ENCODE data around the gene SUSD3.

DNA sequence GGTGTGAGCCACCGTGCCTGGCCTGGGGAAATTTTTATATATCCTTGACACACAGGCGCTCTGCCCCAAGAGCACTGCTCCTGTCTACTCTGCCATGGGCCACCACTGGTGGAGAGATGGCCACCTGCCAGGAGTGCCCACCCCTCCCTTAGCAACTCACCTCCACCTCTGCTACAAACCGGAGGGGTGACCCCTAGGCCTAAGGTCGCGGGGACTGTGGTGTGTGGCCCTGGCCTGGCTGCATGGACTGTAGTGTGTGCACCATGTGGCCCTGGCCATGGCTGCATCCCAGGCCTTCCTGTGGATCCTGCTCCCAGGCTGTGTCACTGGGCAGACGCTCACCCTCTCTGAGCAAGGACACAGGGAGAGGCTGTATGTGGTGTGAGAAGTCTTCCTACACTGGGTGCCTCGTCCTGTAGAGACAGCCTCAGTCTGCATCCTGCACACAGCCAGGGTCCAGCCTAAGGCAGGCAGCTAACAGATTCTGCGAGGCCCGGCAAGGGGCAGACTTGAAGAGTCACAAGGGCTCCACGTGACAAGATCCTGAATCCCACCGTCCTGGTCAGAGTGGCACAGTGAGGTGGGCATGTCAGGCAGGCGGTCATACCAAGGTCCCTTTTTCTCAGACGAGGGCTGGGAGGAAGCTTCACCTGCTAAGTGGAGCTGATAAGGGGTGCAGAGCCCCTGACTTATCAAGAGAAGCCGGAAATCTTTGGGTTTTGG lies 65.2 kb downstream of the SUSD3 start:
- TF ChIP-seq, protein P1, sequence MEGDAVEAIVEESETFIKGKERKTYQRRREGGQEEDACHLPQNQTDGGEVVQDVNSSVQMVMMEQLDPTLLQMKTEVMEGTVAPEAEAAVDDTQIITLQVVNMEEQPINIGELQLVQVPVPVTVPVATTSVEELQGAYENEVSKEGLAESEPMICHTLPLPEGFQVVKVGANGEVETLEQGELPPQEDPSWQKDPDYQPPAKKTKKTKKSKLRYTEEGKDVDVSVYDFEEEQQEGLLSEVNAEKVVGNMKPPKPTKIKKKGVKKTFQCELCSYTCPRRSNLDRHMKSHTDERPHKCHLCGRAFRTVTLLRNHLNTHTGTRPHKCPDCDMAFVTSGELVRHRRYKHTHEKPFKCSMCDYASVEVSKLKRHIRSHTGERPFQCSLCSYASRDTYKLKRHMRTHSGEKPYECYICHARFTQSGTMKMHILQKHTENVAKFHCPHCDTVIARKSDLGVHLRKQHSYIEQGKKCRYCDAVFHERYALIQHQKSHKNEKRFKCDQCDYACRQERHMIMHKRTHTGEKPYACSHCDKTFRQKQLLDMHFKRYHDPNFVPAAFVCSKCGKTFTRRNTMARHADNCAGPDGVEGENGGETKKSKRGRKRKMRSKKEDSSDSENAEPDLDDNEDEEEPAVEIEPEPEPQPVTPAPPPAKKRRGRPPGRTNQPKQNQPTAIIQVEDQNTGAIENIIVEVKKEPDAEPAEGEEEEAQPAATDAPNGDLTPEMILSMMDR (conservative IDR thresholded peaks at IDR 0.05; ENCODE audit: low read depth, low read length) = no peak
- TF ChIP-seq EZH2 (IDR thresholded peaks at IDR 0.05; ENCODE audit: borderline replicate concordance, low read depth, low read length, poor library complexity, severe bottlenecking) = no peak

All from A673 (cell line).